Measurements from ENCODE around the gene NRDC. TPM values are rescaled to one million over a fixed set of nuclear protein-coding genes. Genes with fewer than 3 reads are reported as not detected.

NRDC gene
- total and polyA plus RNA-seq, 2 experiments from 2014 or later = 129 to 217 TPM

DNA sequence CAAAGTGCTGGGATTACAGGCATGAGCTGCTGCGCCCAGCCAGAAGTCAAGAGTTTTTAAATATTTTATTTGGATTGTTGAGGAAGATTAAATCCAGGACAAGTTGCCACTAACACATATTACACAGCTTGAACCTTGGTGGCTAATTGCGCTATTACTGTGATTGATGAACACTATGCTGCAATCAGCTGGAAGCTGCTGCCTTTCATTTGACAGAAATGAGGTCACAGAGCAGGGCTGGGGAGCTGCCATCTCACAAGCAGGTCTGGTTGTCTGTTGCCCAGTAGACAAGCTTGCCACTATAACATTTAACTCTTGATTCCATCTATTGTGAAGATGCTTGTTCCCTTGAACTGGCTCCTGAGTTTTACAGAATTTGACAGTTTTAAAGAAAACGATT is 37.4 kb upstream of the NRDC start:
- H3K27ac ChIP-seq (ENCODE audit: low read depth) = no peak overlapping the region
- H3K9me3 Mint-ChIP-seq = no peaks in the 10 kb centered on the region
- H3F3A ChIP-seq (replicated peaks; ENCODE audit: low read depth) = 0 out of 2 replicates have a peak, but pooled peaks cover 4% of the 10 kb centered on the region
- ATAC-seq (no peak), DNase-seq (ENCODE audit: low spot score) (no peak)
- peaks cover 10% of the 10 kb centered on the region; the same call in 2 of the 3 replicates for H3K4me1 Mint-ChIP-seq
- peaks cover 17% of the 10 kb centered on the region; the same call in 1 of the 2 replicates for H3K36me3 ChIP-seq (ENCODE audit: insufficient read depth)
- no peaks in the 10 kb centered on the region for H3K9me2 ChIP-seq (ENCODE audit: insufficient read depth)
- no peak overlapping the region for H3K4me2 ChIP-seq
- no peak overlapping the region for H3K27ac Mint-ChIP-seq
- H3K36me3 Mint-ChIP-seq (ENCODE audit: low read depth) = peaks cover 16% of the 10 kb centered on the region; the same call in 2 of the 3 replicates
- no peaks in the 10 kb centered on the region for H4K20me1 ChIP-seq (replicated peaks; ENCODE audit: insufficient read depth)
- H3K4me3 Mint-ChIP-seq = no peak overlapping the region
- no peak overlapping the region for H3K4me3 ChIP-seq
- no peaks in the 10 kb centered on the region for H3K27me3 ChIP-seq (ENCODE audit: insufficient read depth)
- no peaks in the 10 kb centered on the region for H3K79me2 ChIP-seq (replicated peaks; ENCODE audit: insufficient read depth)
- TF ChIP-seq, protein P1, sequence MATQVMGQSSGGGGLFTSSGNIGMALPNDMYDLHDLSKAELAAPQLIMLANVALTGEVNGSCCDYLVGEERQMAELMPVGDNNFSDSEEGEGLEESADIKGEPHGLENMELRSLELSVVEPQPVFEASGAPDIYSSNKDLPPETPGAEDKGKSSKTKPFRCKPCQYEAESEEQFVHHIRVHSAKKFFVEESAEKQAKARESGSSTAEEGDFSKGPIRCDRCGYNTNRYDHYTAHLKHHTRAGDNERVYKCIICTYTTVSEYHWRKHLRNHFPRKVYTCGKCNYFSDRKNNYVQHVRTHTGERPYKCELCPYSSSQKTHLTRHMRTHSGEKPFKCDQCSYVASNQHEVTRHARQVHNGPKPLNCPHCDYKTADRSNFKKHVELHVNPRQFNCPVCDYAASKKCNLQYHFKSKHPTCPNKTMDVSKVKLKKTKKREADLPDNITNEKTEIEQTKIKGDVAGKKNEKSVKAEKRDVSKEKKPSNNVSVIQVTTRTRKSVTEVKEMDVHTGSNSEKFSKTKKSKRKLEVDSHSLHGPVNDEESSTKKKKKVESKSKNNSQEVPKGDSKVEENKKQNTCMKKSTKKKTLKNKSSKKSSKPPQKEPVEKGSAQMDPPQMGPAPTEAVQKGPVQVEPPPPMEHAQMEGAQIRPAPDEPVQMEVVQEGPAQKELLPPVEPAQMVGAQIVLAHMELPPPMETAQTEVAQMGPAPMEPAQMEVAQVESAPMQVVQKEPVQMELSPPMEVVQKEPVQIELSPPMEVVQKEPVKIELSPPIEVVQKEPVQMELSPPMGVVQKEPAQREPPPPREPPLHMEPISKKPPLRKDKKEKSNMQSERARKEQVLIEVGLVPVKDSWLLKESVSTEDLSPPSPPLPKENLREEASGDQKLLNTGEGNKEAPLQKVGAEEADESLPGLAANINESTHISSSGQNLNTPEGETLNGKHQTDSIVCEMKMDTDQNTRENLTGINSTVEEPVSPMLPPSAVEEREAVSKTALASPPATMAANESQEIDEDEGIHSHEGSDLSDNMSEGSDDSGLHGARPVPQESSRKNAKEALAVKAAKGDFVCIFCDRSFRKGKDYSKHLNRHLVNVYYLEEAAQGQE (IDR thresholded peaks at IDR 0.05; ENCODE audit: unreplicated experiment) = no peak
- TF ChIP-seq NANOG (IDR thresholded peaks at IDR 0.05; ENCODE audit: borderline replicate concordance) (no peak), CREB1 (CRISPR knock-in tag; IDR thresholded peaks at IDR 0.05; ENCODE audit: low read depth) (no peak), EZH2 (IDR thresholded peaks at IDR 0.05; ENCODE audit: low read depth, unreplicated experiment) (no peak), STAT1 (IDR thresholded peaks at IDR 0.05; ENCODE audit: unreplicated experiment) (no peak), JUNB (IDR thresholded peaks at IDR 0.05; ENCODE audit: unreplicated experiment) (no peak), ZNF114 (CRISPR knock-in tag; IDR thresholded peaks at IDR 0.05) (no peak), ZNF331 (CRISPR knock-in tag; IDR thresholded peaks at IDR 0.05; ENCODE audit: low read depth) (no peak), POLR2AphosphoS5 (IDR thresholded peaks at IDR 0.05; ENCODE audit: low read depth) (no peak), EZH2phosphoT487 (IDR thresholded peaks at IDR 0.05; ENCODE audit: unreplicated experiment) (no peak)
- TF ChIP-seq, protein P2, sequence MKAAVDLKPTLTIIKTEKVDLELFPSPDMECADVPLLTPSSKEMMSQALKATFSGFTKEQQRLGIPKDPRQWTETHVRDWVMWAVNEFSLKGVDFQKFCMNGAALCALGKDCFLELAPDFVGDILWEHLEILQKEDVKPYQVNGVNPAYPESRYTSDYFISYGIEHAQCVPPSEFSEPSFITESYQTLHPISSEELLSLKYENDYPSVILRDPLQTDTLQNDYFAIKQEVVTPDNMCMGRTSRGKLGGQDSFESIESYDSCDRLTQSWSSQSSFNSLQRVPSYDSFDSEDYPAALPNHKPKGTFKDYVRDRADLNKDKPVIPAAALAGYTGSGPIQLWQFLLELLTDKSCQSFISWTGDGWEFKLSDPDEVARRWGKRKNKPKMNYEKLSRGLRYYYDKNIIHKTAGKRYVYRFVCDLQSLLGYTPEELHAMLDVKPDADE (IDR thresholded peaks at IDR 0.05) = no peak
- TF ChIP-seq, protein P3, sequence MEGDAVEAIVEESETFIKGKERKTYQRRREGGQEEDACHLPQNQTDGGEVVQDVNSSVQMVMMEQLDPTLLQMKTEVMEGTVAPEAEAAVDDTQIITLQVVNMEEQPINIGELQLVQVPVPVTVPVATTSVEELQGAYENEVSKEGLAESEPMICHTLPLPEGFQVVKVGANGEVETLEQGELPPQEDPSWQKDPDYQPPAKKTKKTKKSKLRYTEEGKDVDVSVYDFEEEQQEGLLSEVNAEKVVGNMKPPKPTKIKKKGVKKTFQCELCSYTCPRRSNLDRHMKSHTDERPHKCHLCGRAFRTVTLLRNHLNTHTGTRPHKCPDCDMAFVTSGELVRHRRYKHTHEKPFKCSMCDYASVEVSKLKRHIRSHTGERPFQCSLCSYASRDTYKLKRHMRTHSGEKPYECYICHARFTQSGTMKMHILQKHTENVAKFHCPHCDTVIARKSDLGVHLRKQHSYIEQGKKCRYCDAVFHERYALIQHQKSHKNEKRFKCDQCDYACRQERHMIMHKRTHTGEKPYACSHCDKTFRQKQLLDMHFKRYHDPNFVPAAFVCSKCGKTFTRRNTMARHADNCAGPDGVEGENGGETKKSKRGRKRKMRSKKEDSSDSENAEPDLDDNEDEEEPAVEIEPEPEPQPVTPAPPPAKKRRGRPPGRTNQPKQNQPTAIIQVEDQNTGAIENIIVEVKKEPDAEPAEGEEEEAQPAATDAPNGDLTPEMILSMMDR (conservative IDR thresholded peaks at IDR 0.05; ENCODE audit: low read depth in 2 of 2) = no peak
- TF ChIP-seq, protein P4, sequence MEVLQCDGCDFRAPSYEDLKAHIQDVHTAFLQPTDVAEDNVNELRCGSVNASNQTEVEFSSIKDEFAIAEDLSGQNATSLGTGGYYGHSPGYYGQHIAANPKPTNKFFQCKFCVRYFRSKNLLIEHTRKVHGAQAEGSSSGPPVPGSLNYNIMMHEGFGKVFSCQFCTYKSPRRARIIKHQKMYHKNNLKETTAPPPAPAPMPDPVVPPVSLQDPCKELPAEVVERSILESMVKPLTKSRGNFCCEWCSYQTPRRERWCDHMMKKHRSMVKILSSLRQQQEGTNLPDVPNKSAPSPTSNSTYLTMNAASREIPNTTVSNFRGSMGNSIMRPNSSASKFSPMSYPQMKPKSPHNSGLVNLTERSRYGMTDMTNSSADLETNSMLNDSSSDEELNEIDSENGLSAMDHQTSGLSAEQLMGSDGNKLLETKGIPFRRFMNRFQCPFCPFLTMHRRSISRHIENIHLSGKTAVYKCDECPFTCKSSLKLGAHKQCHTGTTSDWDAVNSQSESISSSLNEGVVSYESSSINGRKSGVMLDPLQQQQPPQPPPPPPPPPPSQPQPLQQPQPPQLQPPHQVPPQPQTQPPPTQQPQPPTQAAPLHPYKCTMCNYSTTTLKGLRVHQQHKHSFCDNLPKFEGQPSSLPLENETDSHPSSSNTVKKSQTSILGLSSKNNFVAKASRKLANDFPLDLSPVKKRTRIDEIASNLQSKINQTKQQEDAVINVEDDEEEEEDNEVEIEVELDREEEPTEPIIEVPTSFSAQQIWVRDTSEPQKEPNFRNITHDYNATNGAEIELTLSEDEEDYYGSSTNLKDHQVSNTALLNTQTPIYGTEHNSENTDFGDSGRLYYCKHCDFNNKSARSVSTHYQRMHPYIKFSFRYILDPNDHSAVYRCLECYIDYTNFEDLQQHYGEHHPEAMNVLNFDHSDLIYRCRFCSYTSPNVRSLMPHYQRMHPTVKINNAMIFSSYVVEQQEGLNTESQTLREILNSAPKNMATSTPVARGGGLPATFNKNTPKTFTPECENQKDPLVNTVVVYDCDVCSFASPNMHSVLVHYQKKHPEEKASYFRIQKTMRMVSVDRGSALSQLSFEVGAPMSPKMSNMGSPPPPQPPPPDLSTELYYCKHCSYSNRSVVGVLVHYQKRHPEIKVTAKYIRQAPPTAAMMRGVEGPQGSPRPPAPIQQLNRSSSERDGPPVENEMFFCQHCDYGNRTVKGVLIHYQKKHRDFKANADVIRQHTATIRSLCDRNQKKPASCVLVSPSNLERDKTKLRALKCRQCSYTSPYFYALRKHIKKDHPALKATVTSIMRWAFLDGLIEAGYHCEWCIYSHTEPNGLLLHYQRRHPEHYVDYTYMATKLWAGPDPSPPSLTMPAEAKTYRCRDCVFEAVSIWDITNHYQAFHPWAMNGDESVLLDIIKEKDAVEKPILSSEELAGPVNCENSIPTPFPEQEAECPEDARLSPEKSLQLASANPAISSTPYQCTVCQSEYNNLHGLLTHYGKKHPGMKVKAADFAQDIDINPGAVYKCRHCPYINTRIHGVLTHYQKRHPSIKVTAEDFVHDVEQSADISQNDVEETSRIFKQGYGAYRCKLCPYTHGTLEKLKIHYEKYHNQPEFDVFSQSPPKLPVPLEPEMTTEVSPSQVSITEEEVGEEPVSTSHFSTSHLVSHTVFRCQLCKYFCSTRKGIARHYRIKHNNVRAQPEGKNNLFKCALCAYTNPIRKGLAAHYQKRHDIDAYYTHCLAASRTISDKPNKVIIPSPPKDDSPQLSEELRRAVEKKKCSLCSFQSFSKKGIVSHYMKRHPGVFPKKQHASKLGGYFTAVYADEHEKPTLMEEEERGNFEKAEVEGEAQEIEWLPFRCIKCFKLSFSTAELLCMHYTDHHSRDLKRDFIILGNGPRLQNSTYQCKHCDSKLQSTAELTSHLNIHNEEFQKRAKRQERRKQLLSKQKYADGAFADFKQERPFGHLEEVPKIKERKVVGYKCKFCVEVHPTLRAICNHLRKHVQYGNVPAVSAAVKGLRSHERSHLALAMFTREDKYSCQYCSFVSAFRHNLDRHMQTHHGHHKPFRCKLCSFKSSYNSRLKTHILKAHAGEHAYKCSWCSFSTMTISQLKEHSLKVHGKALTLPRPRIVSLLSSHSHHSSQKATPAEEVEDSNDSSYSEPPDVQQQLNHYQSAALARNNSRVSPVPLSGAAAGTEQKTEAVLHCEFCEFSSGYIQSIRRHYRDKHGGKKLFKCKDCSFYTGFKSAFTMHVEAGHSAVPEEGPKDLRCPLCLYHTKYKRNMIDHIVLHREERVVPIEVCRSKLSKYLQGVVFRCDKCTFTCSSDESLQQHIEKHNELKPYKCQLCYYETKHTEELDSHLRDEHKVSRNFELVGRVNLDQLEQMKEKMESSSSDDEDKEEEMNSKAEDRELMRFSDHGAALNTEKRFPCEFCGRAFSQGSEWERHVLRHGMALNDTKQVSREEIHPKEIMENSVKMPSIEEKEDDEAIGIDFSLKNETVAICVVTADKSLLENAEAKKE (CRISPR knock-in tag; IDR thresholded peaks at IDR 0.05) = no peak
- H3K4me1 ChIP-seq (ENCODE audit: insufficient read depth) = no peaks in the 10 kb centered on the region; the same call in 1 of the 2 replicates
- H3K27me3 Mint-ChIP-seq (ENCODE audit: insufficient read depth, low read depth, poor library complexity) = no peaks in the 10 kb centered on the region
- H2AFZ ChIP-seq = no peak overlapping the region

Measured in GM23338 (cell line).